MM.1S (cell line): ENCODE results near the gene MAML3.

Experiments used
- DNase-seq: peaks from one replicate; pipeline ENCODE4 v3.0.0-alpha.2; 2015
- H2AFZ ChIP-seq: fragments of 300-600 bp; sonication (generic); 2 replicates; pipeline ENCODE4 v1.6.0; 2016; ENCODE audit warnings: antibody characterized with exemption, low read length
- H3F3A ChIP-seq: fragments of 300-600 bp; sonication (generic); 2 replicates; pipeline ENCODE4 v1.6.1; 2016; ENCODE audit warnings: mild to moderate bottlenecking, antibody characterized with exemption, low read length, moderate library complexity, mixed read lengths; ENCODE audit not compliant: insufficient read depth
- H3K27ac ChIP-seq: fragments of 300-600 bp; sonication (generic); 2 replicates; pipeline ENCODE4 v1.5.1; 2016; ENCODE audit warnings: mild to moderate bottlenecking, low read length
- H3K27me3 ChIP-seq: fragments of 300-600 bp; sonication (generic); replicated peaks from 2 replicates; pipeline ENCODE4 v1.6.0; 2016; ENCODE audit warnings: low read length; ENCODE audit not compliant: insufficient read depth
- H3K36me3 ChIP-seq: fragments of 300-600 bp; sonication (generic); replicated peaks from 2 replicates; pipeline ENCODE4 v1.6.1; 2016; ENCODE audit warnings: mild to moderate bottlenecking, low read length, mixed read lengths; ENCODE audit not compliant: insufficient read depth
- H3K4me1 ChIP-seq: fragments of 300-600 bp; sonication (generic); 2 replicates; pipeline ENCODE4 v1.6.1; 2016; ENCODE audit warnings: low read length, mixed read lengths
- H3K4me2 ChIP-seq: fragments of 300-600 bp; sonication (generic); 2 replicates; pipeline ENCODE4 v1.6.0; 2016; ENCODE audit warnings: low read depth, low read length
- H3K4me3 ChIP-seq: fragments of 300-600 bp; sonication (generic); 2 replicates; pipeline ENCODE4 v1.5.1; 2016; ENCODE audit warnings: low read length, mixed read lengths
- H3K79me2 ChIP-seq: fragments of 300-600 bp; sonication (generic); 2 replicates; pipeline ENCODE4 v1.6.1; 2016; ENCODE audit warnings: mixed run types, low read length, mixed read lengths
- H3K9ac ChIP-seq: fragments of 300-600 bp; sonication (generic); 2 replicates; pipeline ENCODE4 v1.6.1; 2016; ENCODE audit warnings: low read length, mixed read lengths
- H3K9me2 ChIP-seq: fragments of 300-600 bp; sonication (generic); replicated peaks from 2 replicates; pipeline ENCODE4 v1.6.1; 2016; ENCODE audit warnings: mild to moderate bottlenecking, low read length, mixed read lengths; ENCODE audit not compliant: insufficient read depth
- H3K9me3 ChIP-seq: fragments of 300-600 bp; sonication (generic); replicated peaks from 2 replicates; pipeline ENCODE4 v1.6.1; 2016; ENCODE audit warnings: mild to moderate bottlenecking, low read length, mixed read lengths; ENCODE audit not compliant: insufficient read depth
- H4K20me1 ChIP-seq: fragments of 300-600 bp; sonication (generic); 2 replicates; pipeline ENCODE4 v1.6.1; 2016; ENCODE audit warnings: mild to moderate bottlenecking, low read length, moderate library complexity, mixed read lengths; ENCODE audit not compliant: insufficient read depth
- CTCF ChIP-seq: fragments of 300-600 bp; sonication (generic); IDR thresholded peaks from 2 replicates; pipeline ENCODE4 v1.5.1; 2016; ENCODE audit warnings: antibody characterized with exemption, low read length, mixed read lengths
- EZH2 ChIP-seq: fragments of 300-600 bp; sonication (generic); optimal IDR thresholded peaks from 2 replicates; pipeline ENCODE3; 2017; ENCODE audit warnings: low read depth, mild to moderate bottlenecking, antibody characterized with exemption, low read length, mixed read lengths
- EZH2phosphoT487 ChIP-seq: fragments of 300-600 bp; sonication (generic); IDR thresholded peaks from 2 replicates; pipeline ENCODE4 v1.6.1; 2018; ENCODE audit warnings: antibody characterized with exemption, low read length

Gene MAML3

GRCh38 chr4:139890816-139891215, 263.2 kb downstream of the MAML3 start:
- no peaks in the 10 kb centered on the region for H3F3A ChIP-seq
- no peaks in the 10 kb centered on the region for H3K36me3 ChIP-seq
- no peak overlapping the region for H3K4me2 ChIP-seq
- TF ChIP-seq EZH2phosphoT487 (no peak), EZH2 (no peak), CTCF (no peak)
- no peak overlapping the region for H2AFZ ChIP-seq
- DNase-seq: no peak
- no peaks in the 10 kb centered on the region for H3K27me3 ChIP-seq
- no peak overlapping the region for H3K27ac ChIP-seq
- H3K4me3 ChIP-seq: no peak overlapping the region
- H3K9me3 ChIP-seq: no peaks in the 10 kb centered on the region
- no peak overlapping the region for H3K9ac ChIP-seq
- no peaks in the 10 kb centered on the region for H4K20me1 ChIP-seq
- H3K4me1 ChIP-seq: no peaks in the 10 kb centered on the region
- H3K79me2 ChIP-seq: no peaks in the 10 kb centered on the region
- H3K9me2 ChIP-seq: no peaks in the 10 kb centered on the region

- no peak for TF ChIP-seq EZH2
- TF ChIP-seq EZH2phosphoT487: no peak
- no peak for TF ChIP-seq CTCF
- Histone ChIP-seq H3K27me3 (no peaks in the 10 kb centered on the region), H4K20me1 (no peaks in the 10 kb centered on the region), H3K4me2 (no peak overlapping the region), H3K36me3 (no peaks in the 10 kb centered on the region), H3F3A (no peaks in the 10 kb centered on the region), H3K79me2 (no peaks in the 10 kb centered on the region), H3K9me2 (no peaks in the 10 kb centered on the region), H2AFZ (no peak overlapping the region), H3K9me3 (no peaks in the 10 kb centered on the region), H3K9ac (no peak overlapping the region), H3K27ac (no peak overlapping the region), H3K4me1 (no peaks in the 10 kb centered on the region), H3K4me3 (no peak overlapping the region)
- DNase-seq: no peak
Measured at GRCh38 chr4:139889901-139890300, 264.1 kb downstream of the MAML3 start.

- Histone ChIP-seq H3K4me1 (no peaks in the 10 kb centered on the region), H2AFZ (no peak overlapping the region), H3F3A (no peaks in the 10 kb centered on the region), H3K36me3 (no peaks in the 10 kb centered on the region), H3K4me2 (no peak overlapping the region), H3K4me3 (no peak overlapping the region), H3K9me2 (no peaks in the 10 kb centered on the region), H3K27me3 (no peaks in the 10 kb centered on the region), H3K9ac (no peak overlapping the region), H3K9me3 (no peaks in the 10 kb centered on the region), H3K27ac (no peak overlapping the region), H4K20me1 (no peaks in the 10 kb centered on the region), H3K79me2 (no peaks in the 10 kb centered on the region)
- DNase-seq: no peak
- TF ChIP-seq CTCF (no peak), EZH2 (no peak), EZH2phosphoT487 (no peak)
Measured at GRCh38 chr4:139889264-139889663, 264.7 kb downstream of the MAML3 start.
